Panc1 (cell line): ENCODE measurements around the gene WNT7B. TPM values are rescaled to one million over a fixed set of nuclear protein-coding genes. Genes with fewer than 3 reads are reported as not detected.

ENCODE experiments used
- ATAC-seq: fragments of 200-7000 bp; cut with Tn5 transposase; 2 replicates; pipeline ENCODE4 v1.9.1; 2020; ENCODE audit warnings: mild to moderate bottlenecking, moderate library complexity
- BruUV-seq: library from RNA; stranded (reverse); fragments of 400-500 nt; replicated peaks from 2 replicates; lab custom pipeline; 2021; lab: Mats Ljungman, UMichigan
- CTCF ChIA-PET: fragments of 300-600 bp; sonication (Branson Sonifier 250); formaldehyde crosslinking; loops from one replicate; lab custom pipeline; 2022; ENCODE audit warnings: antibody characterized with exemption; lab: Charles Lee
- POLR2A ChIA-PET: fragments of 300-600 bp; sonication (Branson Sonifier 250); formaldehyde crosslinking; loops from one replicate; lab custom pipeline; 2022; ENCODE audit warnings: antibody characterized with exemption; lab: Charles Lee
- DNase-seq: peaks from one replicate; pipeline ENCODE4 v3.0.0-alpha.2; 2010; ENCODE audit warnings: low read depth, low spot score
- H3K27ac ChIP-seq: 2 replicates; pipeline ENCODE4 v1.5.1; 2011; ENCODE audit warnings: mild to moderate bottlenecking, low read length, inconsistent platforms
- H3K27me3 ChIP-seq: fragments of 200-500 bp; sonication (Bioruptor generic); 2 replicates; pipeline ENCODE4 v1.6.0; 2014; ENCODE audit warnings: low read length, inconsistent platforms; ENCODE audit not compliant: control insufficient read depth, insufficient read depth
- H3K36me3 ChIP-seq: fragments of 200-500 bp; sonication (Bioruptor generic); 2 replicates; pipeline ENCODE4 v1.5.1; 2014; ENCODE audit warnings: inconsistent platforms, mild to moderate bottlenecking, low read length, moderate library complexity; ENCODE audit not compliant: control insufficient read depth, insufficient read depth
- H3K4me1 ChIP-seq: 2 replicates; pipeline ENCODE4 v1.5.1; 2011; ENCODE audit warnings: inconsistent platforms, mild to moderate bottlenecking, low read length, moderate library complexity; ENCODE audit not compliant: control insufficient read depth, insufficient read depth
- H3K4me3 ChIP-seq, 2 experiments: 2 replicates each; pipeline ENCODE4 v1.5.1; 2011 to 2012; ENCODE audit warnings: low read depth in 2 of 2, low read length in 2 of 2, mild to moderate bottlenecking in 2 of 2, inconsistent platforms in 1 of 2, moderate library complexity in 1 of 2
- H3K9me3 ChIP-seq: fragments of 200-500 bp; sonication (Bioruptor generic); 2 replicates; pipeline ENCODE4 v1.5.1; 2014; ENCODE audit warnings: low read depth, mild to moderate bottlenecking, inconsistent platforms, low read length, moderate library complexity; ENCODE audit not compliant: control insufficient read depth, insufficient read depth
- CTCF ChIP-seq: fragments of 450-650 bp; IDR thresholded peaks from 2 replicates; pipeline ENCODE4 v1.5.1; 2017; ENCODE audit warnings: mild to moderate bottlenecking
- POLR2AphosphoS5 ChIP-seq: IDR thresholded peaks from 2 replicates; pipeline ENCODE4 v1.6.1; 2012; ENCODE audit warnings: mild to moderate bottlenecking, low read depth, low read length, moderate library complexity
- REST ChIP-seq, 2 experiments: IDR thresholded peaks; 2 replicates each; pipeline ENCODE4 v1.6.1; 2011 to 2012; ENCODE audit warnings: low read depth in 2 of 2, control low read depth in 1 of 2, low read length in 1 of 2, mild to moderate bottlenecking in 1 of 2, moderate library complexity in 1 of 2; ENCODE audit not compliant: insufficient read depth in 1 of 2
- SIN3A ChIP-seq: IDR thresholded peaks from 2 replicates; pipeline ENCODE4 v1.6.1; 2012; ENCODE audit warnings: low read depth, mild to moderate bottlenecking, low read length, moderate library complexity, borderline replicate concordance; ENCODE audit not compliant: insufficient read depth
- TCF7L2 ChIP-seq: IDR thresholded peaks from 2 replicates; pipeline ENCODE4 v1.6.1; 2011; ENCODE audit warnings: mild to moderate bottlenecking, low read depth, low read length, inconsistent platforms
- in situ Hi-C: cut with HindIII; loops from 2 replicates; pipeline ENCODE4 v1.10.0; 2016; ENCODE audit warnings: low sequenced_read_pairs, low pct_unique_long_range_greater_than_20kb
- intact Hi-C: fragments of 100-400 bp; cut with micrococcal nuclease; formaldehyde crosslinking; loops from one replicate; pipeline ENCODE4 v1.10.0; 2022; ENCODE audit not compliant: unreplicated experiment
- total RNA-seq: library from RNA; stranded (reverse); gene quantifications from one replicate; pipeline ENCODE4 v1.2.1, GENCODE V29; 2021; ENCODE audit not compliant: unreplicated experiment

The WNT7B gene
- total RNA-seq, 1 experiment from 2014 or later = 52.1 TPM

DNA sequence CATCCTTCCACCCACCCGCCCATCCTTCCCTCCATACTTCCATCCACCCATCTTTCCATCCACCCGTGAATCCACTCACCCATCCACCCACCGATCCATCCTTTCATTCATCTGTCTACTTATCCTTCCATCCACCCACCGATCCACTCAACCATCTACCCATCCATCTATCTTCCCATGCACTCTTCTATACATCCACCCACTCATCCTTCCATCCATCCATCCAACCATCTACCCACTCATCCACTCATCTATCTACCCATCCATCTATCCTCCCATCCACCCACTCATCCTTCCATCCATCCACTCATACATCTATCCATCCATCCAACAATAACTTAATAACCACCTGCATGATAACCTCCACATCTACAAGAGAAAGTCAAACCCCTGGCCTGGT is 47.3 kb downstream of the WNT7B start:
- BruUV-seq = no TSS peak
- POLR2A ChIA-PET = no interaction called here

DNA sequence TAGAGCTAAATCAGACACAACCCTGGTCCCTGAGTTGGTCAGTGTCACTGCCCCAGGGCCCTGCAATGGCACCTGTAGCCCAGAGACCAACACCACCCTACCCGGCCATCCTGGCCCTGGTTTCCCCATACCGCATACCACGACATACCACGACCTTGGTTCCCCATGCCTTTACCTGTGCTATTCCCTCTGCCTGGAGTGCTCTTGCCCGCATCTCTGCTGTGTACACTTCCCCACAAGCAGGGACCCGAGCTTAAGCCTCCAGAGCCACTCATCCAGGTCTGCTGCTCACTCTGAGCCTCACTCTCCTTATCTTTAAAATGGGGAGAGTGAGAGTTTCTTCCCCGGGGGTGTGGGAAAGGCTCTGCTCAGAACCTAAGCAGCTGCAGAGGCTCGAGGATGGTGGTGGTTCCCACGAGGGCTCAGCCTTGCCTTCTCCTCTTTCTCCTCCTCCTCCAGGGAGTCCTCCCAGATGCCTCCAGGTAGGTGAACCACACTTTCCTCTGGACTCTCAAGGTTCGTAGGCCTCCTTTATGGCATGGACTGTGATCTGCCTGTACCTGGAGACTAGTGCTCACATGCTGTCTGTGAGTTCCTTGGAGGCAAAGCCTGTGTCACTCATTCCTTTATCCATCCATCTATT is 48.1 kb downstream of the WNT7B start:
- Histone ChIP-seq H3K27me3 (no peaks in the 10 kb centered on the region), H3K4me3 (no peak overlapping the region), H3K4me1 (peaks cover 42% of the 10 kb centered on the region), H3K27ac (no peak overlapping the region), H3K36me3 (no peaks in the 10 kb centered on the region; the same call in 1 of the 2 replicates), H3K9me3 (no peaks in the 10 kb centered on the region)
- CTCF ChIA-PET = no interaction called here
- intact Hi-C loops (loop anchor here (10.0 kb wide), 1 partner anchor 64 kb away; no protein-coding TSS in a partner anchor), in situ Hi-C loops (no loop called here)
- BruUV-seq = no TSS peak
- POLR2A ChIA-PET = no interaction called here
- TF ChIP-seq SIN3A (no peak), CTCF (no peak), POLR2AphosphoS5 (no peak), REST (IDR thresholded peaks at IDR 0.05; ENCODE audit: insufficient read depth in 1 of 2, low read depth in 2 of 2, low read length in 1 of 2) (no peak), TCF7L2 (no peak)
- DNase-seq (no peak), ATAC-seq (no peak)

More for the DNA sequence above, 47.3 kb downstream of the WNT7B start:
- ATAC-seq (no peak), DNase-seq (no peak)
- no peak overlapping the region for H3K4me3 ChIP-seq
- no peak overlapping the region for H3K27ac ChIP-seq
- H3K27me3 ChIP-seq = no peaks in the 10 kb centered on the region
- in situ Hi-C loops = no loop called here
- H3K9me3 ChIP-seq = no peaks in the 10 kb centered on the region
- no peaks in the 10 kb centered on the region; the same call in 1 of the 2 replicates for H3K36me3 ChIP-seq
- H3K4me1 ChIP-seq = peaks cover 49% of the 10 kb centered on the region
- intact Hi-C loops = loop anchor here (10.0 kb wide), 1 partner anchor 65 kb away; no protein-coding TSS in a partner anchor
- CTCF ChIA-PET = no interaction called here
- TF ChIP-seq POLR2AphosphoS5 = no peak
- no peak for TF ChIP-seq TCF7L2
- TF ChIP-seq SIN3A = no peak
- TF ChIP-seq CTCF = no peak
- no peak for TF ChIP-seq REST (IDR thresholded peaks at IDR 0.05; ENCODE audit: insufficient read depth in 1 of 2, low read depth in 2 of 2, low read length in 1 of 2)
